Measurements from ENCODE around the gene PPT2. TPM values are rescaled to one million over a fixed set of nuclear protein-coding genes. Genes with fewer than 3 reads are reported as not detected.

Gene PPT2
- total RNA-seq, 6 experiments from 2014 or later = 6.4 to 16.0 (median 8.9) TPM

GRCh38 chr6:32167154-32167760 lies 13.3 kb downstream of the PPT2 start:
- no peak overlapping the region for H3K27ac ChIP-seq
- no peaks in the 10 kb centered on the region for H3K4me1 ChIP-seq
- peak in 1 of 4 donors; percentile 6 for ATAC-seq
- TF ChIP-seq POLR2A (IDR thresholded peaks at IDR 0.05) = no peak
- TF ChIP-seq, protein P1, sequence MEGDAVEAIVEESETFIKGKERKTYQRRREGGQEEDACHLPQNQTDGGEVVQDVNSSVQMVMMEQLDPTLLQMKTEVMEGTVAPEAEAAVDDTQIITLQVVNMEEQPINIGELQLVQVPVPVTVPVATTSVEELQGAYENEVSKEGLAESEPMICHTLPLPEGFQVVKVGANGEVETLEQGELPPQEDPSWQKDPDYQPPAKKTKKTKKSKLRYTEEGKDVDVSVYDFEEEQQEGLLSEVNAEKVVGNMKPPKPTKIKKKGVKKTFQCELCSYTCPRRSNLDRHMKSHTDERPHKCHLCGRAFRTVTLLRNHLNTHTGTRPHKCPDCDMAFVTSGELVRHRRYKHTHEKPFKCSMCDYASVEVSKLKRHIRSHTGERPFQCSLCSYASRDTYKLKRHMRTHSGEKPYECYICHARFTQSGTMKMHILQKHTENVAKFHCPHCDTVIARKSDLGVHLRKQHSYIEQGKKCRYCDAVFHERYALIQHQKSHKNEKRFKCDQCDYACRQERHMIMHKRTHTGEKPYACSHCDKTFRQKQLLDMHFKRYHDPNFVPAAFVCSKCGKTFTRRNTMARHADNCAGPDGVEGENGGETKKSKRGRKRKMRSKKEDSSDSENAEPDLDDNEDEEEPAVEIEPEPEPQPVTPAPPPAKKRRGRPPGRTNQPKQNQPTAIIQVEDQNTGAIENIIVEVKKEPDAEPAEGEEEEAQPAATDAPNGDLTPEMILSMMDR (IDR thresholded peaks at IDR 0.05) = no peak
- H3K9me3 ChIP-seq = no peaks in the 10 kb centered on the region
- H3K36me3 ChIP-seq = peaks cover 0 to 25% (median 10%) of the 10 kb centered on the region in 4 donors
- WGBS (ENCODE audit: insufficient coverage, low coverage, low lambda C conversion rate, missing lambda C conversion rate) = 96% methylated on average over 9 of the region's 32 CpGs
- H3K4me3 ChIP-seq = no peak overlapping the region
- H3K27me3 ChIP-seq = no peaks in the 10 kb centered on the region
- intact Hi-C loops (cut with DNase I) = no loop called here
- no peak for DNase-seq

DNA sequence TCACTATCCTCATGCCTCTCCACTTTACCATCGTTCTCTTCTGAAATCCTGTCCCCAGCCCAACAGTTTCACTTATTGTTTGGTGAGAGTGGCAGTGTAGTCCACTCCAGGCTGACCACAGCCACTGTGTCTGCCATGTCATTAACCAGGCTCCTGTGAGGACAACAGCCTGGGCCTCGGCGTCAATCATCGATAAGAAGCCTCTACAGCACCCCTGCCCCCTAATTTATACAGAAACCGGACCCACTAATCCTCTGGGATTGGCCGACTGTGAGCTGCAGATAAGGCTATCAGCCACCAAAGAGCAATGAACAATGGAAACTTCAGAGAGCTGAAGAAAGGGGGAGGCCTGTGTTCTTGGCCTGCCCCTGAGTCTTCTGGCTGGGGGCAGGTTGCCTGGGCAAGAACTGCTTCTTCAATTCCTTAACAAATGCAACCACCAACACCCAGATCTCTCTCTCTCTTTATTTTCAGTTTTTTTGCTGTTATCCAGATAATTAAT lies 13.9 kb downstream of the PPT2 start:
- WGBS (ENCODE audit: insufficient coverage, low coverage, low lambda C conversion rate, missing lambda C conversion rate) = 86% methylated on average over 4 of the region's 6 CpGs
- no peak for DNase-seq

DNA sequence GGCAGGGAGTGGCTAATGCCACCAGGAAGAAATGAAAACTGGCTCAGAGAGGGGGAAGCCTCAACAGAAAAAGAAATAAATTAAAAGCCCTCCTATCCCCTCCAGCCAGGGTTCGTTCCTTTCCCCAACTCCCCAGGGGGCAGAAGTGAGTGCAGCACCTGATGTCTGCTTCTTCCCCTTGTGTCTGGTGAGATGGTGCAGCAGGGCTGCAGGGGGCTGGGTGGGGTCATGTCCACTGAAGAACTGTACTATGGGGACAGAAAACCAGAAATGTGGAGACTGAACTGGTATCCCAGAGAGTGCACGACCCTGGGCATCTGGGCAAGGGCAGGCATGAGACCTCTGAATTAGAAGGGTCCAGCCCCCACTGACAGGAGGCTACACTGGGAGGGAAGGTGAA lies 14.4 kb downstream of the PPT2 start:
- intact Hi-C loops (cut with DNase I) = no loop called here
- ATAC-seq (no peak), DNase-seq (no peak)
- Histone ChIP-seq H3K9me3 (no peaks in the 10 kb centered on the region), H3K27me3 (no peaks in the 10 kb centered on the region), H3K27ac (no peak overlapping the region), H3K4me1 (no peaks in the 10 kb centered on the region), H3K36me3 (peaks cover 0 to 25% (median 10%) of the 10 kb centered on the region in 4 donors), H3K4me3 (no peak overlapping the region)
- TF ChIP-seq, protein P1 (IDR thresholded peaks at IDR 0.05) = no peak
- no peak for TF ChIP-seq POLR2A (IDR thresholded peaks at IDR 0.05)
- WGBS (ENCODE audit: insufficient coverage, low coverage, low lambda C conversion rate, missing lambda C conversion rate) = 40% methylated on average over 1 of the region's 2 CpGs

More for the DNA sequence above, 13.9 kb downstream of the PPT2 start:
- no peak overlapping the region for H3K4me3 ChIP-seq
- no peaks in the 10 kb centered on the region for H3K27me3 ChIP-seq
- H3K9me3 ChIP-seq = no peaks in the 10 kb centered on the region
- TF ChIP-seq, protein P1 (IDR thresholded peaks at IDR 0.05) = no peak
- TF ChIP-seq POLR2A (IDR thresholded peaks at IDR 0.05) = no peak
- H3K36me3 ChIP-seq = peaks cover 0 to 25% (median 10%) of the 10 kb centered on the region in 4 donors
- no peak for ATAC-seq
- intact Hi-C loops (cut with DNase I) = no loop called here
- no peaks in the 10 kb centered on the region for H3K4me1 ChIP-seq
- no peak overlapping the region for H3K27ac ChIP-seq

DNA sequence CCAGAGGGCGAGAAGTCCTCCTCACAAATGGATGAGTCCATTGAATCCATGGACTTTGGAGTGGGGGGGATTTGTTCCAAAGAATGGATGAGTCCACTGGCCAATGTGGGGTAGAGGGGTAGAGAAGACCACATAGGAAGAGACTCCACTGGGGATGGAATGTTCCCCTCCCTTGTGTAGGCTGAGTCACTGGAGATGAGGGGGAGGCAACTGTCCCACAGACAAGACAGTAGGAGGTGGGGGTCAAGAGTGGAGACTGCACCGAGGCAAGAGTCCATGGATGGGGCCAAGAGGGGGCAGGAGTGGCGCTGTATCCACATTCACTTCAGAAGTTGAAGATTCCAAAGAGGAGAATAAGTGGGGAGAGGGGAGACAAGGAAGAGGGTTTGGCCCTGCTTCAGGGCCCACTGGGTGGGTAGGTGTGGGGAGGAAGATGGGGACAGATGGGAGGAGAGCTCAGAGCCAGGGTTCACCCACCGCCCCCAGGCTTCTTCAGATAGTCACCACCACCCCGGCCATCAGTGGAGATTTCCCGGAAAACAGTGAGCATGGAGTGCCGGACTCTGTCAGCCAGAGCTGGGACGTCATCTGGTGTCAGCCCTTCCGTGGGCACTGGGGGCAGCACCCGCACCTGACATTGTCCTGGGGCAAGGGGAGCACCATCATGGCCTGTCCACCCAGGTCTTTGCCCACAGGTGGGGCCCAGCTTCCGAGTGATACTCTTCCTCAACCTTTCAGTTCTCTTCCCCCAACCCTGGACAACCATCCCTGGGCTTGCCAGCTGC lies 15.1 kb downstream of the PPT2 start:
- Histone ChIP-seq H3K36me3 (peaks cover 0 to 25% (median 10%) of the 10 kb centered on the region in 4 donors), H3K4me1 (no peaks in the 10 kb centered on the region), H3K4me3 (no peak overlapping the region), H3K27ac (no peak overlapping the region), H3K9me3 (no peaks in the 10 kb centered on the region), H3K27me3 (no peaks in the 10 kb centered on the region)
- TF ChIP-seq, protein P1 (IDR thresholded peaks at IDR 0.05) = no peak
- no peak for TF ChIP-seq POLR2A (IDR thresholded peaks at IDR 0.05)
- DNase-seq (no peak), ATAC-seq (peak in 1 of 4 donors; percentile 19)
- WGBS (ENCODE audit: insufficient coverage, low coverage, low lambda C conversion rate, missing lambda C conversion rate) = 90% methylated on average over 3 of the region's 11 CpGs
- intact Hi-C loops (cut with DNase I) = no loop called here

Data from right lobe of liver (tissue), 6 donors.